ENCODE measurements around the gene MATN4. TPM values are rescaled to one million over a fixed set of nuclear protein-coding genes. Genes with fewer than 3 reads are reported as not detected.

Gene MATN4
- total RNA-seq, 6 experiments from 2014 or later: not detected

GRCh38 chr20:45257711-45258110 lies 50.4 kb downstream of the MATN4 start:
- Mint-ChIP-seq H3K27ac (no peak overlapping the region), H3K4me3 (no peak overlapping the region), H3K27me3 (ENCODE audit: insufficient read depth) (peaks cover 27% of the 10 kb centered on the region), H3K4me1 (ENCODE audit: low read depth) (no peaks in the 10 kb centered on the region), H3K36me3 (ENCODE audit: low read depth) (no peaks in the 10 kb centered on the region), H3K9me3 (no peaks in the 10 kb centered on the region)
- TF ChIP-seq CTCF (IDR thresholded peaks at IDR 0.05): no peak
- no peak for DNase-seq

- H3K27ac Mint-ChIP-seq: no peak overlapping the region
- no peaks in the 10 kb centered on the region for H3K9me3 Mint-ChIP-seq
- no peaks in the 10 kb centered on the region for H3K36me3 Mint-ChIP-seq (ENCODE audit: low read depth)
- no peak for TF ChIP-seq CTCF (IDR thresholded peaks at IDR 0.05)
- peaks cover 32% of the 10 kb centered on the region for H3K27me3 Mint-ChIP-seq (ENCODE audit: insufficient read depth)
- H3K4me1 Mint-ChIP-seq (ENCODE audit: low read depth): no peaks in the 10 kb centered on the region
- DNase-seq: no peak
- no peak overlapping the region for H3K4me3 Mint-ChIP-seq
Observed at GRCh38 chr20:45257161-45257560, 50.9 kb downstream of the MATN4 start.

- no peak within 1 kb of the TSS for H3K27ac Mint-ChIP-seq
- DNase-seq: no peak
- H3K27me3 Mint-ChIP-seq (ENCODE audit: insufficient read depth): peaks cover 26% of the 10 kb centered on the region
Observed at GRCh38 chr20:45254383-45255262, 53.5 kb downstream of the MATN4 start, which contains the start of gene SLPI. SLPI (minus strand) TSS chr20:45254564; CDS start chr20:45254543, 21 bp downstream.

GRCh38 chr20:45253261-45253660 lies 54.8 kb downstream of the MATN4 start:
- H3K4me1 Mint-ChIP-seq (ENCODE audit: low read depth): no peaks in the 10 kb centered on the region
- no peaks in the 10 kb centered on the region for H3K36me3 Mint-ChIP-seq (ENCODE audit: low read depth)
- no peaks in the 10 kb centered on the region for H3K9me3 Mint-ChIP-seq
- DNase-seq: no peak
- no peak overlapping the region for H3K27ac Mint-ChIP-seq
- TF ChIP-seq CTCF (IDR thresholded peaks at IDR 0.05): no peak
- peaks cover 14% of the 10 kb centered on the region for H3K27me3 Mint-ChIP-seq (ENCODE audit: insufficient read depth)
- no peak overlapping the region for H3K4me3 Mint-ChIP-seq

More at GRCh38 chr20:45254383-45255262, 53.5 kb downstream of the MATN4 start, which contains the start of gene SLPI:
- no peak for TF ChIP-seq CTCF (IDR thresholded peaks at IDR 0.05)
- H3K36me3 Mint-ChIP-seq (ENCODE audit: low read depth): no peaks in the 10 kb centered on the region
- no peaks in the 10 kb centered on the region for H3K9me3 Mint-ChIP-seq
- H3K4me1 Mint-ChIP-seq (ENCODE audit: low read depth): no peaks in the 10 kb centered on the region
- no peak within 1 kb of the TSS for H3K4me3 Mint-ChIP-seq

- TF ChIP-seq CTCF (IDR thresholded peaks at IDR 0.05): no peak
- Mint-ChIP-seq H3K4me1 (ENCODE audit: low read depth) (no peaks in the 10 kb centered on the region), H3K27ac (no peak overlapping the region), H3K27me3 (ENCODE audit: insufficient read depth) (peaks cover 9% of the 10 kb centered on the region), H3K4me3 (no peak overlapping the region), H3K9me3 (no peaks in the 10 kb centered on the region), H3K36me3 (ENCODE audit: low read depth) (no peaks in the 10 kb centered on the region)
- DNase-seq: no peak
Observed at GRCh38 chr20:45251884-45252560, 56.1 kb downstream of the MATN4 start.

All from HFFc6 (cell line).